Smooth muscle cell (in vitro differentiated cells): Measurements from ENCODE around the gene THBS1. TPM values are rescaled to one million over a fixed set of nuclear protein-coding genes. Genes with fewer than 3 reads are reported as not detected.

Experiments
- DNase-seq: peaks from one replicate; lab custom pipeline; 2025; ENCODE audit not compliant: unreplicated experiment; lab: John Stamatoyannopoulos, UW
- H2AFZ ChIP-seq: fragments of 200-600 bp; sonication (generic); 2 replicates; pipeline ENCODE4 v1.6.0; 2016; ENCODE audit warnings: antibody characterized with exemption, low read depth, mild to moderate bottlenecking
- H3F3A ChIP-seq: fragments of 200-600 bp; sonication (generic); 2 replicates; pipeline ENCODE4 v1.6.0; 2017; ENCODE audit warnings: antibody characterized with exemption, low read depth
- H3K27ac ChIP-seq: fragments of 200-600 bp; sonication (generic); 2 replicates; pipeline ENCODE4 v1.5.1; 2016; ENCODE audit warnings: low read depth, mild to moderate bottlenecking
- H3K27me3 ChIP-seq: fragments of 200-600 bp; sonication (generic); 2 replicates; pipeline ENCODE4 v1.6.1; 2016; ENCODE audit warnings: low read depth, mild to moderate bottlenecking
- H3K36me3 ChIP-seq: fragments of 200-600 bp; sonication (generic); 2 replicates; pipeline ENCODE4 v1.5.1; 2016; ENCODE audit warnings: low read depth
- H3K4me1 ChIP-seq: fragments of 200-600 bp; sonication (generic); 2 replicates; pipeline ENCODE4 v1.5.1; 2016; ENCODE audit warnings: low read depth
- H3K4me2 ChIP-seq: fragments of 200-600 bp; sonication (generic); 2 replicates; pipeline ENCODE4 v1.6.0; 2016; ENCODE audit warnings: mild to moderate bottlenecking
- H3K4me3 ChIP-seq: fragments of 200-600 bp; sonication (generic); 2 replicates; pipeline ENCODE4 v1.5.1; 2016; ENCODE audit warnings: mild to moderate bottlenecking
- H3K79me2 ChIP-seq: fragments of 200-600 bp; sonication (generic); 2 replicates; pipeline ENCODE4 v1.6.0; 2016; ENCODE audit warnings: low read depth, mild to moderate bottlenecking
- H3K9ac ChIP-seq: fragments of 200-600 bp; sonication (generic); 2 replicates; pipeline ENCODE4 v1.6.0; 2016; ENCODE audit warnings: low read depth
- H3K9me3 ChIP-seq: fragments of 200-600 bp; sonication (generic); replicated peaks from 2 replicates; pipeline ENCODE4 v1.5.1; 2016; ENCODE audit warnings: low read depth
- H4K20me1 ChIP-seq: fragments of 200-600 bp; sonication (generic); 2 replicates; pipeline ENCODE4 v1.6.0; 2016; ENCODE audit warnings: low read depth
- WGBS: methylation state at CpG from one replicate; pipeline ENCODE4 v1.1.7; 2016; ENCODE audit warnings: low lambda C conversion rate; 5-methylcytosine and 5-hydroxymethylcytosine counted together
- polyA plus RNA-seq: library from polyadenylated mRNA; unstranded; fragments of >200 nt; fragmentation: Nextera tagmentation; extraction: Ambion mirVana; gene quantifications from 2 replicates; pipeline ENCODE4 v1.2.1, GENCODE V29; 2016
- total RNA-seq: library from RNA; depleted of rRNA; stranded (reverse); fragments of >200 nt; gene quantifications from 2 replicates; pipeline ENCODE4 v1.2.3, GENCODE V29; 2014
- TF ChIP-seq, protein P1 (sequence below): fragments of 200-600 bp; sonication (generic); IDR thresholded peaks from 2 replicates; pipeline ENCODE4 v1.5.1; 2017; ENCODE audit warnings: borderline replicate concordance, mild to moderate bottlenecking, antibody characterized with exemption; ENCODE audit not compliant: insufficient read depth, poor library complexity, severe bottlenecking

Gene THBS1
- total and polyA plus RNA-seq, 2 experiments from 2014 or later: 203 to 648 TPM

- no peak for DNase-seq
- Histone ChIP-seq H3K27me3 (no peaks in the 10 kb centered on the region), H3F3A (peaks cover 81% of the 10 kb centered on the region), H2AFZ (no peak overlapping the region), H3K4me3 (no peak overlapping the region), H3K79me2 (peaks cover 22% of the 10 kb centered on the region), H3K9ac (no peak overlapping the region), H3K4me2 (no peak overlapping the region), H3K9me3 (no peaks in the 10 kb centered on the region), H4K20me1 (peaks cover 100% of the 10 kb centered on the region), H3K27ac (no peak overlapping the region), H3K36me3 (peaks cover 74% of the 10 kb centered on the region), H3K4me1 (no peaks in the 10 kb centered on the region)
- 75% methylated on average over 13 of the region's 13 CpGs for WGBS
- TF ChIP-seq, protein P1, sequence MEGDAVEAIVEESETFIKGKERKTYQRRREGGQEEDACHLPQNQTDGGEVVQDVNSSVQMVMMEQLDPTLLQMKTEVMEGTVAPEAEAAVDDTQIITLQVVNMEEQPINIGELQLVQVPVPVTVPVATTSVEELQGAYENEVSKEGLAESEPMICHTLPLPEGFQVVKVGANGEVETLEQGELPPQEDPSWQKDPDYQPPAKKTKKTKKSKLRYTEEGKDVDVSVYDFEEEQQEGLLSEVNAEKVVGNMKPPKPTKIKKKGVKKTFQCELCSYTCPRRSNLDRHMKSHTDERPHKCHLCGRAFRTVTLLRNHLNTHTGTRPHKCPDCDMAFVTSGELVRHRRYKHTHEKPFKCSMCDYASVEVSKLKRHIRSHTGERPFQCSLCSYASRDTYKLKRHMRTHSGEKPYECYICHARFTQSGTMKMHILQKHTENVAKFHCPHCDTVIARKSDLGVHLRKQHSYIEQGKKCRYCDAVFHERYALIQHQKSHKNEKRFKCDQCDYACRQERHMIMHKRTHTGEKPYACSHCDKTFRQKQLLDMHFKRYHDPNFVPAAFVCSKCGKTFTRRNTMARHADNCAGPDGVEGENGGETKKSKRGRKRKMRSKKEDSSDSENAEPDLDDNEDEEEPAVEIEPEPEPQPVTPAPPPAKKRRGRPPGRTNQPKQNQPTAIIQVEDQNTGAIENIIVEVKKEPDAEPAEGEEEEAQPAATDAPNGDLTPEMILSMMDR: no peak
These were observed 7.1 kb downstream of the THBS1 start for GRCh38 chr15:39587731-39588530.

GRCh38 chr15:39588531-39589192 lies 7.8 kb downstream of the THBS1 start:
- DNase-seq: no peak
- peaks cover 100% of the 10 kb centered on the region for H4K20me1 ChIP-seq
- no peaks in the 10 kb centered on the region for H3K9me3 ChIP-seq
- no peak overlapping the region for H2AFZ ChIP-seq
- no peak overlapping the region for H3K27ac ChIP-seq
- 97% methylated on average over 13 of the region's 13 CpGs for WGBS
- H3K4me1 ChIP-seq: no peaks in the 10 kb centered on the region
- no peak overlapping the region for H3K4me2 ChIP-seq
- H3K79me2 ChIP-seq: peaks cover 14% of the 10 kb centered on the region
- H3K4me3 ChIP-seq: no peak overlapping the region
- H3F3A ChIP-seq: peaks cover 83% of the 10 kb centered on the region
- peaks cover 81% of the 10 kb centered on the region for H3K36me3 ChIP-seq
- H3K9ac ChIP-seq: no peak overlapping the region
- TF ChIP-seq, protein P1: no peak
- H3K27me3 ChIP-seq: no peaks in the 10 kb centered on the region

GRCh38 chr15:39589193-39589814 lies 8.4 kb downstream of the THBS1 start:
- no peak overlapping the region for H2AFZ ChIP-seq
- no peak overlapping the region for H3K4me2 ChIP-seq
- H3K27ac ChIP-seq: no peak overlapping the region
- peaks cover 83% of the 10 kb centered on the region for H3F3A ChIP-seq
- no peaks in the 10 kb centered on the region for H3K27me3 ChIP-seq
- TF ChIP-seq, protein P1: no peak
- H3K9me3 ChIP-seq: no peaks in the 10 kb centered on the region
- peaks cover 83% of the 10 kb centered on the region for H3K36me3 ChIP-seq
- peaks cover 100% of the 10 kb centered on the region for H4K20me1 ChIP-seq
- WGBS: 96% methylated on average over 14 of the region's 14 CpGs
- no peak for DNase-seq
- H3K9ac ChIP-seq: no peak overlapping the region
- no peaks in the 10 kb centered on the region for H3K4me1 ChIP-seq
- H3K79me2 ChIP-seq: peaks cover 8% of the 10 kb centered on the region
- no peak overlapping the region for H3K4me3 ChIP-seq
